ENCODE results near the gene C1QTNF1. TPM values are rescaled to one million over a fixed set of nuclear protein-coding genes. Genes with fewer than 3 reads are reported as not detected.

The C1QTNF1 gene
- total and polyA plus RNA-seq, 5 donors from 2014 or later = not detected

- Histone ChIP-seq H3K27me3 (ENCODE audit: control insufficient read depth, insufficient read depth, low read length) (peaks cover 4% of the 10 kb centered on the region), H3K4me1 (ENCODE audit: control insufficient read depth, insufficient read depth, low read length, poor library complexity, severe bottlenecking) (peaks cover 9% of the 10 kb centered on the region), H3K4me3 (ENCODE audit: low read depth, low read length) (no peak overlapping the region), H3K9me3 (ENCODE audit: control insufficient read depth in 2 of 2, low read length in 2 of 2) (no peaks in the 10 kb centered on the region), H3K27ac (ENCODE audit: insufficient read depth, low read length, poor library complexity, severe bottlenecking) (no peak overlapping the region), H3K36me3 (ENCODE audit: control insufficient read depth, insufficient read depth, low read length) (no peaks in the 10 kb centered on the region)
- Mint-ChIP-seq H3K9me3 (peaks cover 0 to 2% (median 0%) of the 10 kb centered on the region in 7 donors), H3K27ac (no peak overlapping the region), H3K4me3 (no peak overlapping the region), H3K4me1 (peaks cover 0 to 6% (median 0%) of the 10 kb centered on the region in 4 donors), H3K36me3 (no peaks in the 10 kb centered on the region), H3K27me3 (peaks cover 33% of the 10 kb centered on the region)
- no peak for ATAC-seq (ENCODE audit: low read depth in 2 of 2)
- DNase-seq = no peak
Measured at GRCh38 chr17:79098282-79098867, 74.4 kb downstream of the C1QTNF1 start.

Other genes starting within 250 kb of the C1QTNF1 start
- gene CYTH1, start 241.9 kb upstream of the C1QTNF1 start, total RNA-seq = 487 TPM
- gene CYTH1, start 241.9 kb upstream of the C1QTNF1 start, polyA plus RNA-seq = 100 to 1,000 TPM; 202 to 214 (median 206) TPM
- gene USP36, start 183.4 kb upstream of the C1QTNF1 start, total RNA-seq = 407 TPM
- gene USP36, start 183.4 kb upstream of the C1QTNF1 start, polyA plus RNA-seq = 10 to 100 TPM; 19.6 to 22.2 (median 21.2) TPM
- 1.6 TPM for gene CEP295NL, start 121.0 kb upstream of the C1QTNF1 start, total RNA-seq
- gene CEP295NL, start 121.0 kb upstream of the C1QTNF1 start, polyA plus RNA-seq = under 1 TPM in 2 of 4 donors, not detected in 2; 0.25 to 0.78 TPM
- 6.5 TPM for gene TIMP2, start 98.8 kb upstream of the C1QTNF1 start, total RNA-seq
- under 1 TPM in 3 of 4 donors, not detected in 1; 0.29 to 0.46 (median 0.35) TPM for gene TIMP2, start 98.8 kb upstream of the C1QTNF1 start, polyA plus RNA-seq
- 25.0 TPM for gene LGALS3BP, start 44.2 kb upstream of the C1QTNF1 start, total RNA-seq
- 10 to 100 TPM; 23.4 to 43.5 (median 28.8) TPM for gene LGALS3BP, start 44.2 kb upstream of the C1QTNF1 start, polyA plus RNA-seq
- 49.6 TPM for gene CANT1, start 14.4 kb upstream of the C1QTNF1 start, total RNA-seq
- 10 to 100 TPM in 1 of 4 donors, 1 to 10 TPM in 3; 8.5 to 11.7 (median 9.6) TPM for gene CANT1, start 14.4 kb upstream of the C1QTNF1 start, polyA plus RNA-seq
- 91.9 TPM for gene ENGASE, start 50.7 kb downstream of the C1QTNF1 start, total RNA-seq
- 1 to 10 TPM; 1.1 to 4.7 (median 2.4) TPM for gene ENGASE, start 50.7 kb downstream of the C1QTNF1 start, polyA plus RNA-seq